Endothelial cell of umbilical vein (primary cell): ENCODE results near the gene CSNK2A3.

Experiments used
- CTCF ChIP-seq, 2 donors: IDR thresholded peaks; 1 replicate in 1 of 2; 2 replicates in 1 of 2; pipeline ENCODE4 v1.5.1; 2011; ENCODE audit warnings: low read length in 2 of 2, mild to moderate bottlenecking in 2 of 2, moderate library complexity in 2 of 2, control low read depth in 1 of 2, inconsistent platforms in 1 of 2, low read depth in 1 of 2; ENCODE audit not compliant: insufficient read depth in 1 of 2; ENCODE audit errors: extremely low read depth in 1 of 2
- EZH2 ChIP-seq: IDR thresholded peaks from 2 replicates; pipeline ENCODE4 v1.6.1; 2012; ENCODE audit warnings: borderline replicate concordance, low read depth, mild to moderate bottlenecking, moderate library complexity, low read length, inconsistent platforms; ENCODE audit not compliant: severe bottlenecking
- JUN ChIP-seq: IDR thresholded peaks from 2 replicates; pipeline ENCODE4 v1.6.1; 2011; ENCODE audit warnings: borderline replicate concordance, low read depth; ENCODE audit not compliant: insufficient read length, insufficient read depth
- MAX ChIP-seq: IDR thresholded peaks from 2 replicates; pipeline ENCODE4 v1.6.1; 2011; ENCODE audit not compliant: insufficient read depth, insufficient read length
- POLR2A ChIP-seq: IDR thresholded peaks from 2 replicates; pipeline ENCODE4 v1.6.1; 2012; ENCODE audit warnings: low read depth, mild to moderate bottlenecking, control low read depth, low read length
- POLR2AphosphoS5 ChIP-seq: IDR thresholded peaks from 2 replicates; pipeline ENCODE4 v1.6.1; 2012; ENCODE audit warnings: low read depth, mild to moderate bottlenecking, control low read depth, low read length, moderate library complexity; ENCODE audit not compliant: insufficient read depth

GRCh38 chr11:11312738-11313137 is 40.3 kb downstream of the CSNK2A3 start:
- no peak for TF ChIP-seq POLR2A
- TF ChIP-seq CTCF (IDR thresholded peaks at IDR 0.05; ENCODE audit: extremely low read depth in 1 of 2, insufficient read depth in 1 of 2, low read depth in 1 of 2, low read length in 2 of 2), result no peak
- TF ChIP-seq POLR2AphosphoS5, result no peak
- TF ChIP-seq EZH2, result no peak
- TF ChIP-seq JUN, result no peak
- TF ChIP-seq MAX, result no peak
